ENCODE data around the gene PCDH9. TPM values are rescaled to one million over a fixed set of nuclear protein-coding genes. Genes with fewer than 3 reads are reported as not detected.

The PCDH9 gene
- total RNA-seq, 1 donor from 2014 or later = 37.7 TPM

DNA sequence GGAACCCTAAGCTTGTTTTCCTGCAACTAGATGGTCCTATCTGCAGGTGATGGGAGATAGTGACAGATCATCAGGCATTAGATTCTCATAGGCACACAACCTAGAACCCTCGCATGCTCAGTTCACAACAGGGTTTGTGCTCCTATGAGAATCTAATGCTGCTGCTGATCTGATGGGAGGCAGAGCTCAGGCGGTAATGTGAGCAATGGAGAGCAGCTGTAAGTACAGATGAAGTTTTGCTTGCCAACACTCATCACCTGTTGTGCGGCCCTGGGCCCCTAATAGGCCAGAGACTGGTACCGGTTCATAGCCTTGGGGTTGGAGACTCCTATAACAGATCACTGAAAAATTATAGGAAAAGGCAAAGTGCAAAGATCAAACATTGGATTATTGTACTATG lies 267.2 kb downstream of the PCDH9 start:
- ATAC-seq (no peak), DNase-seq (ENCODE audit: low spot score) (no peak)
- intact Hi-C loops (cut with DNase I) = no loop called here

DNA sequence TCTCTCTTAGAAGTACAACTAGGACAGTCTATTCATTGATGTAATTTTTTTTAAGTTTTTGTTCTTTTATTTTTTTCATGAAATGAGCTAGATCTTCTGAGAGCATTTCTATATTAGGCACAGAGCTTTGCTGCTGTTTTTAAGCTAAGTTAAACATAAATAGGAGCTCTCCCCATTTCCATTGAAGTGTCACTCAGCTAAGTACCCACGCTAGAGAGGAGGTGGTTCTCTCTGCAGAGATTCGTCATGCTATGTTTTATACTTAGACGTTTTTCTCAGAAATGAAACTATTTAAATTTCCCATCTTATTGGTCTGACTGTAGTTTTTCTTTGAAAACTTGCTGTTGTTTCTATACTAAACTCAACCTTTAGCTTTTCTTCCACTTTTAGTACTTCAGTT lies 271.5 kb downstream of the PCDH9 start:
- ATAC-seq (no peak), DNase-seq (ENCODE audit: low spot score) (no peak)
- intact Hi-C loops (cut with DNase I) = no loop called here

DNA sequence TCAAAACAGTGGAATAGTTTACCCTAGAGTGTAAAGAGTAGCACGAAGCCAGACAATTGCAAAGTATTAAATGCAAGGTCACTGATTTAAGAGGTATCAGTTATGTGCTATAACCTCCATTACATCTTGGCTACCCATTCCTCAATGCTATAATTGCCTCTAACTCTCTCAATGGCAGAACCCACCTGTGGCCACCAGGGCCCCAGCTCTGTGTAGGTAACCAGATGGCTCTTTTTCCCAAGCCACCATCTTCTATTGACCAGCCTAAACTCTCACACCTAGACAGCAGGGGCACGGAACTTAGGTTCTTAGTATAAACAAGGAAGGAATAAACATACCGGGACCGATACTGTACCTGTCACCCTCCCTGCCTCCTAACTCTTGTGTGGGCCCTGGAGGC lies 277.6 kb downstream of the PCDH9 start:
- DNase-seq (ENCODE audit: low spot score) (no peak), ATAC-seq (no peak)
- intact Hi-C loops (cut with DNase I) = no loop called here

DNA sequence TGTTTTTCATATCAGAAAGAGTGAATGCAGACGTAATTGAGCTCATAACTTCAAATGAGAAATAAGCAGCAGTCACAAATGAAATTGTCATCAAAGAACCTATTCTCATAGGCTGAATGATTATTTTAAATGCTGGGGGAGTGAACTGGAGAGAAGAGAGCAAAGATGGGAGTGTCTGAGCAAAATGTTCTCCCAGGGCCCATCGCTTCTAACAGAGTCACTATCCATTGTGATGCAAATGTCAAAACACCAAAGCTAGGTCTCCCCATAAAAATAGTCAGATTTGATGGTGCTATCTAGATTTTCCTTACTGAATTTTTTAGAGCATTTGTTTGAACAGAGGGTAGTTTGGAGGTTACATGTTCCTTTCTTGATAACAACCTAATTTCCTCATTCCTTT lies 278.7 kb downstream of the PCDH9 start:
- intact Hi-C loops (cut with DNase I) = no loop called here
- DNase-seq (ENCODE audit: low spot score) (no peak), ATAC-seq (no peak)

DNA sequence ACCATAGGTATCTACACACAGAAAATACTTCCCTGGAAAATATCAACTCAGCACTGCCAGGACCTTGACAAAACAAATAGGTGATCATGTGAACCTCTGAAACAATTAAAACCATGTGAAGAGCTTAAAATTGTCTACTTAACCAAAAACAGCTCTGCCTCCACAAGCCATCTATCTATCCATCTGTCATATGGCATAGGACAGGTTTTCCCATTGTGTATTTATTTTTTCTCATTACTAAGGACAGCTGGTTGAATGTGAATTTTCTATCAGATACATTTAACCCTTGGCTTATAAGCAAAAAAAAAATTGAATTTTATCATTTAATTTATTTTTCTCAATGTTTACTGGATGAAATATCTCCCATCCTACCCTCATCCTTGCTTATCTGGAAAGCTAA lies 279.5 kb downstream of the PCDH9 start:
- ATAC-seq (no peak), DNase-seq (ENCODE audit: low spot score) (no peak)
- intact Hi-C loops (cut with DNase I) = no loop called here

DNA sequence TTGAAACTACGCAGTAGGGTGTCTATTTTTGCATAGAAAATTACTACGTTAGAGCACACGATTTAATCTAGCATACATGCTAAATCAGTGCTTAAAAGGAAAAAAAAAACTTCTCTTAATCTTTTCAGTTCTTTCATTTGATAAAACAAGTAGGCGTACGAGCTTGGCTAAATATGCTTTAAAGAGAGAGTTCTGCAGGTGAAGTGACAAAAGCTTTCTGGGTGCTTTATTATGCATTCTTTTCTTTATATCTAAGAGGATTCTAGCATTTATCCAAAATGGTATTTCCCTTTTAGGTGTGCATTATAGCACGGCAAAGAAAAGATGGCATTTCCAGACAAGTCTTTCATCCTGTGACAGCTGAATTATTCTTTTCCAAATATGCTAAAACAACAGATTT lies 281.2 kb downstream of the PCDH9 start:
- intact Hi-C loops (cut with DNase I) = no loop called here
- no peak for DNase-seq (ENCODE audit: low spot score)
- ATAC-seq = no peak

DNA sequence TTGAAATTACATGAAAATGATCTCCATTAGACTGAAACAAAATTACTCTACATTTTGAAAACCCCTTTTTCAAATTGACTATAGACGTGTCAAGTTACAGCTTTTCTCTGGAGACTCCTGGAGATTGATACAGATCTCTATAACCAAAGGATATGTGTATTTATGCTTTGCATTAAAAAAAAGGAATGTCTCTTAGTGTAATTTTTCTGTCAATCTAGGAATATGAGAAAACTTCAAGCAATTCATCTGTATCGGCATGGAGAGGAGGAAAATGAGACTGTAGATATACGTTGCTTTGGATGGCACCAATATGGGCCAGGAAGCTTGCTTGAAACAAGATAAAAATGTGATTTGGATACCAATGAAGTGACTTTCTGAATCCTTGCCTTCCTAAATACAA lies 286.6 kb downstream of the PCDH9 start:
- ATAC-seq (no peak), DNase-seq (ENCODE audit: low spot score) (no peak)
- intact Hi-C loops (cut with DNase I) = no loop called here

DNA sequence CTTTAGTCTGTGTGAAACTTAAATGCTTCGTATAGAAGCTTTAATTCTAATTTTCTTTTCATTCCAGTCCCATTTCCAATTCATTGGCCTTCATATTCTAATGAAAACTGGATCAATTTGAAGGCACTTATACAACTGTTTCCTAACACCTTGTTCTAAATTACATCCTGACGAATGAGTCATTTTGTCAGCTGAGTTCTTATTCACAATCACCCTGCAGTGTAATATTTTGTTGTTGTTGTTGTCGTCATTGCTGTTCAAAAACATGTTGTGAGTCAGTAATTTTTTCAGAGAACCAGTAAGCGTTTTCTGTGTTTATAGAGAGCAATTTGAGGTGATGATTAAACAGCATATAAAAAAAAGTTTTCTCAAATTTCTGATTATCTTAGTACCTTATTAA lies 290.0 kb downstream of the PCDH9 start:
- intact Hi-C loops (cut with DNase I) = no loop called here
- ATAC-seq (no peak), DNase-seq (ENCODE audit: low spot score) (no peak)

DNA sequence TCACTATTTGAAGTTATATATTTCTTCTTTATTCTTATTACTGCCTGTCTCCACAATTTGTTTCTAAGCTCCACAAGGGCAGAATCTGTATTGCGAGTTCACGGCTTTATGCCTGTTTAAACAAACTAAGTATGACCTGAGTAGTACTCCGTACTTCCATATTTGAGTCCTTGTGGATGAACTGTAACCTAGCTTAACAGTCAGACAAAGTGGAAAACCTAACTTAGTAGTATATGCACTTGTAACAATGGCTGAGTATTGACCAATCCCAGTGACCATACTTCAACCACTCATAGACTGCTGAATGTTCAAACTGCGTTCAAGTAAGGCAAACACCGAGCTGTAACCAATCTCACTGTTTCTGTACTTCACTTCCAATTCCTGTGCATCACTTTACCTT lies 292.7 kb downstream of the PCDH9 start:
- ATAC-seq (no peak), DNase-seq (ENCODE audit: low spot score) (no peak)
- intact Hi-C loops (cut with DNase I) = no loop called here

DNA sequence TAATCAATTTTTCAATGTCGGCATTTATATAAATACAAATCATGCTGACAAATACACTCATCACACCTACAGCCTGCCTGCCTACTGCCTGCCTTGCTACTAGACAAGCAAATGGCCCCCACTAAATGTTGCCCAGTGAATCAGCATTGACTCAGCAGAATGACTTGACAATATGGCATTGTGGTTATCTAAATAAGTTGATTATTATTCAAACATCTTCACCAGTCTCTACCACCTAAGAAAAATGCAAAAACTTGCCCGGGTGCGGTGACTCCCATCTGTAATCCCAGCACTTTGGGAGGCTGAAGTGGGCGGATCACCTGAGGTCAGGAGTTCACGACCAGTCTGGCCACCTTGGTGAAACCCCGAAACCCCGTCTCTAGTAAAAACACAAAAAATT lies 296.1 kb downstream of the PCDH9 start:
- ATAC-seq (no peak), DNase-seq (ENCODE audit: low spot score) (no peak)
- intact Hi-C loops (cut with DNase I) = no loop called here

DNA sequence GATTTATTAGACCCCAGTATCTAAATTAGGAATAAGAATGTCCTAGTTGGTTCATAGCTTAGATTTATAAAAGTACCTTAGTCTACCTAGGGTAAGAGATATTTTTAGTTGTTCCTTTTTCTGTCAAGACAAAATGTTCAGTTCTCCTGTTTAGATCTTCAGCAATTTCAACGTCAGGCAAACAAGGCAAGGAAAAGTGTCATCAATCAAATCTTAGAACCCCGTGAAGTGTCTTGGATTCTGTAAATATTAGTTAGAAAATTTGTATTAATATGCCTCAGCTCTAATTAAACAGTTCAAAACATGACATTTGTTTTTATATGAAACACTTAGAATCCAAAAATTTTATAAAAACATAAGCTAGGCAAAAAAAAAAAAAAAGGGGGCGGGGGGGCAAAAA lies 296.6 kb downstream of the PCDH9 start:
- ATAC-seq (no peak), DNase-seq (ENCODE audit: low spot score) (no peak)
- intact Hi-C loops (cut with DNase I) = no loop called here

DNA sequence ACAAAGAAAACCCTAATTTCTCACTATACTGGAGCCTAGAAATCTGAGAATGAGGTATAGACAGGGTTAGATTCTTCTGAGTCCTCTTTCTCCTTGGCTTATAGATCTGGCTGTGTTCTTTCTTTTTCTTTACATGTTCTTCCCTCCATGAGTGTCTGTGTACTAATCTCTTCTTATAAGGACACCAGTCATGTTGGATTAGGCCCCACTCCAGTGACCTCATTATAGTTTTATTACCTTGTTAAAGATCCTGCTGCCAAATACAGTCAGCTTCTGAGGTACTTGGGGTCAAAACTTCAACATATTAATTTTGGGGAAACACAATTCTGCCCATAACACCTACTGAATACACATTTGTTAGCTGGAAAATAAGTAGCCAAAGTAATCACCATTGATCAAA lies 302.6 kb downstream of the PCDH9 start:
- ATAC-seq = no peak
- intact Hi-C loops (cut with DNase I) = no loop called here
- DNase-seq (ENCODE audit: low spot score) = no peak

DNA sequence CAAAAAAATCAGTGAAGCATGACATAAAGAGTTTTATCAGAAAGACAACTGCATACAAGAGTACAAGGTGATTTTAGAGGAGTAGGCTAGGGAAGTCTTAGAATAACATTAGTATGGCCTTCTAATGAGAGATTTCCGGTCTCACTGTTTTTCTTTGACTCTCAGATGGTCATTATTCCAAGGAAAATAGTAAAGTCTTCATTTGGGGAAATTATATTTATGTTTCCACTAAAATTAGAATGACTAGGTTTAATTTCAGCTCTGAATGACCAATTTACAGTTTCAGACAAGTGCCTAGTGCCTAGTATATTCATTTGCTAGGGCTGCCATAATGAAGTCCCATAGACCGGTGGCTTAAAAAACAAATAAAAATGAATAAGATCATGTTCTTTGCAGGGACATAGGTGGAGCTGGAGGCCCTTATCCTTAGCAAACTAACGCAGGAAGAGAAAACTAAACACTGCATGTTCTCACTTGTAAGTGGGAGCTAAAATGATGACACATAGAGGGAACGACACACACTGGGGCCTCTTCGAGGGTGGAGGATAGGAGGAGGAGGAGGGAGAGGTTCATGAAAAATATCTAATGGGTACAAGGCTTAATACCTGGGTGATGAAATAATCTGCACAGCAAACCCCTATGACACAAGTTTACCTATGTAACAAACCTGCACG lies 303.1 kb downstream of the PCDH9 start:
- intact Hi-C loops (cut with DNase I) = no loop called here
- DNase-seq (ENCODE audit: low spot score) = no peak
- ATAC-seq = no peak

DNA sequence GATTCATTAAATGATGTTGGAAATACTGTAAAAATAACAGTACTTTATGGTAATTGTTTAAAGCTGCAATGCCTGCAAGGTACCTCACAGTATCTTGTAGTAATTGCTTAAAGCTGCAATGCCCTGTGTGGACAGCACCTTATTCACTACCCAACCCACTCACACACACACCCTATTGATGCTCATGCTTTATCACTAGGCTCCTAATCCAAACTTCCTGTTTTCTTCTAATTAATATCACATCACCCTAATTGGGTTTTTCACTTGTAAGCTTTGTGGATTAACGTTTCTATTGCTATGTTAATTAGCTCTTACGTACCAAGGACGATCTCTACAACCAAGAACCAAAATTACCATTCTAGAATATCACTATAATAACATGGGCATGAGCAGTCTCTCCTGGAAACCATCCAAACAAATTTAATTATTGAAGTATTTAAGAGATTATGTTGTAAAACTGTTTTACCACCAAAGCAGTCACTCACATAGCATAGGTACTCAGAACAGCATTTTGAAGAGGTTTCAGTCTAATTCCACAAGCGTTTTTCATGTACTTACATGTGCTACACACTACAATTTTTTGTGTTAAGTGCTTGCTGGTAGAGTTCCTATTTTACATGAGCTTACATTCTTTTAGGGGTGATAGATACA lies 303.8 kb downstream of the PCDH9 start:
- ATAC-seq = no peak
- no peak for DNase-seq (ENCODE audit: low spot score)
- intact Hi-C loops (cut with DNase I) = no loop called here

DNA sequence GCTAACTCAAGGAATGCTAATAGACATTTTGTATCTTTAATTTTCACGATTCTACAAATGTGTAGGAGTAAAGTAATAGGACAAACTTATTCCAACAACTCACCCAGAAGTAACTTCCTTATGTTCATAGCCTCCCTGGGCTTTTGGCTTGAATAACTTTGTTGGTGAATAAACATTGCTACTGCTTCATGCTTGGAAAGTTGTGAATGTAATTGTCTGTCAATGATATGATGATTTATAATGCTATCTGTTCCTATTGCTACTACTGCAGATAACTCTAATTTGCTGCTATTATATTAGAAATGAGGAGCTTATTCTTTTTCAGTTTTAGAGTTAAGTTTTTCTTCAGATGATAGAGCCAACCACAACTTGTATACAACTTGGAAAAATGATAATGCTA lies 307.7 kb downstream of the PCDH9 start:
- intact Hi-C loops (cut with DNase I) = no loop called here
- DNase-seq (ENCODE audit: low spot score) (no peak), ATAC-seq (no peak)

DNA sequence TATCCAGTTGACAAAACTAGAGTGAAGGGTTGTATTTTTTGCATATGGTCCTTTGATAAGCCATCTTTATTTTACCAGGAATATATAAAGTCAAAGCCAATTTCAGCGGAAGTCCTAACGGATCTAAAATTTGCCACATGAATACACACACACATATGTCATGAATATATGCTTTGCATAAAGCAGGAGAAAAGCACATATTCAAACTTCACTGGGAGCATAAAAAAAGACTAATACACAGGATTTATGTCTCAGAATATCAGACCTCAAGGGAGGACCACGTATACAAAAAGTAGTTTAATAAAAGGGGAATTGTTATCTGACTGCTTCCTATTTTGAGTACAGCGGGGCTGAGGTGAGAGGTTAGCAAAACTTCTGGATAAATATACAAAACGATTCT lies 308.7 kb downstream of the PCDH9 start:
- ATAC-seq (no peak), DNase-seq (ENCODE audit: low spot score) (no peak)
- intact Hi-C loops (cut with DNase I) = no loop called here

DNA sequence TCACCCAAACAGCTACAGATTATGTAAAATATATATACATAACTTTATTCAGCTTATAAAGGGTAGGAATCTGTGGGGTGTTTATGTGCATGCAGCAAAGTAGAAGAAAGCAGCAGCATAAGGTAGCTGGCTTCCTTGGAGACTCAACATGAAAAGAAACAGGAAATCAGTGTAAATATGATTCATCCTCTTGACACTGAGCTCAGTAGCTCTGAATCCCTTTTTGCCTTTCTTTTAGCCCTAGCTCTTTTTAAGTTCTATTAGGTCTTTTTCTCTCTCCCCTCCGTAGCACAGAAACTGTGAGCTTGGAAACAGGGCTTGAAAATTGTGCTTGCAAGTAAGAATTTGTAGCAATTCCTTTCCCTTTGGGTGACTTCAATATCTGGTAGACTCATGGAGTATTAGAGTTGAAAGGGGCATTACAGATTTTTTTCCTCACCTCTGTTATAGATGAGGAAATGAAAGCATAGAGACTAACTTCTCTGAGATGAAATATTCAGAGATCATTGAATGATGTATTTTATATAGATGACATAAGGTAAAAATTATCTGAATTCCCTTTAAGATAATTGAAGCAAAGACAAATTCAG lies 314.4 kb downstream of the PCDH9 start:
- intact Hi-C loops (cut with DNase I) = no loop called here
- ATAC-seq = no peak
- no peak for DNase-seq (ENCODE audit: low spot score)

DNA sequence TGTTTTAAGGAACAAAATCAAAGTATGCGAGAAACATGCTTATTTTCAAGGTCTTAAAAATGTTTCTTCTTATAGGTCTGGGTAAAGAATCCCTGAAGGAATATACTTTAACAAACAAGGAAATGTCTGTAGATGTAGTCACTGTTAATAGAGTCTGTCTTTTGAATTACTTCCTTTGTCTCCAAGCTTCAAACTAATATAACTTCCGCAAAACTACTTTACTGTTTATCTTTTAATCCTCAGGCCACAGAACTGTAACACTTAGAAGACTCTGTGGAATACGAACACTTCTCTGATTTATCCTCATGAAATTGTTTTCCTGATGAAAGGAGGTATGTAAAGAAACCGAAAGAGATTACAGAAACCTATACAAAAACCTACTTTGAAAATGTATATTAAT lies 316.0 kb downstream of the PCDH9 start:
- intact Hi-C loops (cut with DNase I) = no loop called here
- DNase-seq (ENCODE audit: low spot score) = no peak
- no peak for ATAC-seq

DNA sequence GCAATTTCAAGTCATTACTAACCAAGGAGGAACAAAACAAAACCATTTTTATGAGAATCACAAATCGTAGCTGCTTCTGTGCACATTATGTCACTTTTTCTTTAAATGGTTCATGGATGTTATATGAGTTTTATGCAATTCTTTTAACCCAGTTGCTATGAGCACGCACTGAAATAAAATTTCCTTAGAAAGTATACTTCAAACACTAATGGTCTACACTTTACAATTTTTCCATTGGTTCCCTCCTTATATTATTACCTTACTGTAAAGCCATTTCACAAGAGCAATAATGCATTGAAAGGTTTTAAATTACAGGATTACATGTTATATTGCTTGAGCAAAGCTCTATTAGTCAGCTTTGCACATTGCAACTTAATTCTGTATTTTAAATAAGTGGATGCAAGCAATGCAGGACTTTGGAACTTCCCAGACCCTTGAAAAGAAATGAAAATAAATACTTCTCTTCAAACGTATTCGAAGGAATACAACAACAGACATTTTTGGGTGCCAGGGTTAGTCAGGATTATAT lies 318.7 kb downstream of the PCDH9 start:
- intact Hi-C loops (cut with DNase I) = no loop called here
- no peak for DNase-seq (ENCODE audit: low spot score)

DNA sequence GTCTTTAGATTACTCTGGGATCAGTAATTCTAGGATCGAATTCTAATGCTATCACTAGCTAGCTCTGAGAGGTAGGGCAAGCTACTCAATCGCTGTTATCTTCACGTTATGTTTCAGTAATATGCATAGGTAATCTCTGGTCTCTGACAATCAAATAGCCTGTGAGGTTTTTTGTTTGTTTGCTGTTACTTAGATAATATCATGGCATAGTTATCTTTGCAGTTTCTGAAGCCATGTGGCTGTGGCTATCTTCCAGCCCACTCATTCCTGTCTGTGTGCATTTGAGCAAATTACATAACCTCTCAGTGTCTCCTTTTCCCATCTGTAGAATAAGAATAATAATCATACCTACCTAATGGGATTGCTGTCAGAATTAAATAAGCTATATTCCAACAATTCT lies 330.2 kb downstream of the PCDH9 start:
- ATAC-seq (no peak), DNase-seq (ENCODE audit: low spot score) (no peak)
- intact Hi-C loops (cut with DNase I) = no loop called here

More for the DNA sequence above, 318.7 kb downstream of the PCDH9 start:
- no peak for ATAC-seq

DNA sequence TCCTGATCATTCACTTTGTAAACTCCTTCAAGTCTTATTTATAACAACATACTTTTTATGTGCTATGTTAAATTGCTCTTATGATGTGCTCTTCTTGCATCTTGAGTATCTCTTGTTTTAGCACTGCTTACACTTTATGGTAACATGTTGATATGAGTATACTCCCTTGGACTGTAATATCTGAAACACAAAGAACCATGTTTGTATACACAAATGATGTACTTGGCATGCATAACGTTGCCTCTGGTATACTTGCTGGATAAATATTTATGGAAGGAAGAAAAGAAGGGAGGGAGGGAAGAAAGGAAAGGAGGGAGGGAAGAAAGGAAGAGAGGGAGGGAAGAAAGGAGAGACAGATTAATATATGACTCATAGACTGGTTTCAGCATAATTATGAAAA lies 333.2 kb downstream of the PCDH9 start:
- no peak for DNase-seq (ENCODE audit: low spot score)
- intact Hi-C loops (cut with DNase I) = no loop called here
- no peak for ATAC-seq

All from sciatic nerve (tissue), 2 donors.